RWPE1 (cell line): ENCODE data around the gene SIRT7.
A peak's percentile ranks its signal among the peaks of the same experiment; 100 is the strongest.

Source experiments
- CTCF ChIA-PET: fragments of 350-600 bp; sonication (Branson Sonifier 250); formaldehyde crosslinking; extraction: SDS; loops from one replicate; lab custom pipeline; 2021; lab: Yijun Ruan, JAX
- POLR2A ChIA-PET: fragments of 400-600 bp; formaldehyde crosslinking; extraction: SDS; loops from one replicate; lab custom pipeline; 2020; ENCODE audit warnings: antibody characterized with exemption; ENCODE audit not compliant: low non-redundant PET; lab: Yijun Ruan, JAX
- DNase-seq: peaks from one replicate; pipeline ENCODE4 v3.0.0; 2012; ENCODE audit warnings: low spot score
- H3K27ac ChIP-seq: fragments of 450-650 bp; 2 replicates; pipeline ENCODE4 v1.5.1; 2017
- TF ChIP-seq, protein P1 (sequence below): fragments of 450-650 bp; conservative IDR thresholded peaks from 2 replicates; pipeline ENCODE4 v1.5.1; 2017; ENCODE audit warnings: low read depth, mild to moderate bottlenecking

SIRT7 gene

GRCh38 chr17:81865358-81865732 lies 52.6 kb downstream of the SIRT7 start:
- TF ChIP-seq, protein P1, sequence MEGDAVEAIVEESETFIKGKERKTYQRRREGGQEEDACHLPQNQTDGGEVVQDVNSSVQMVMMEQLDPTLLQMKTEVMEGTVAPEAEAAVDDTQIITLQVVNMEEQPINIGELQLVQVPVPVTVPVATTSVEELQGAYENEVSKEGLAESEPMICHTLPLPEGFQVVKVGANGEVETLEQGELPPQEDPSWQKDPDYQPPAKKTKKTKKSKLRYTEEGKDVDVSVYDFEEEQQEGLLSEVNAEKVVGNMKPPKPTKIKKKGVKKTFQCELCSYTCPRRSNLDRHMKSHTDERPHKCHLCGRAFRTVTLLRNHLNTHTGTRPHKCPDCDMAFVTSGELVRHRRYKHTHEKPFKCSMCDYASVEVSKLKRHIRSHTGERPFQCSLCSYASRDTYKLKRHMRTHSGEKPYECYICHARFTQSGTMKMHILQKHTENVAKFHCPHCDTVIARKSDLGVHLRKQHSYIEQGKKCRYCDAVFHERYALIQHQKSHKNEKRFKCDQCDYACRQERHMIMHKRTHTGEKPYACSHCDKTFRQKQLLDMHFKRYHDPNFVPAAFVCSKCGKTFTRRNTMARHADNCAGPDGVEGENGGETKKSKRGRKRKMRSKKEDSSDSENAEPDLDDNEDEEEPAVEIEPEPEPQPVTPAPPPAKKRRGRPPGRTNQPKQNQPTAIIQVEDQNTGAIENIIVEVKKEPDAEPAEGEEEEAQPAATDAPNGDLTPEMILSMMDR = no peak
- ChIA-PET POLR2A (no interaction called here), CTCF (interaction anchor here (0.5 to 0.7 kb wide), 2 partner anchors 38 to 143 kb away, joined by 3 to 5 read pairs; no protein-coding TSS in a partner anchor)
- no peak for DNase-seq
- H3K27ac ChIP-seq = peak overlapping the region; percentile 97

- no peak for DNase-seq
- ChIA-PET POLR2A (no interaction called here), CTCF (interaction anchor here (0.7 kb wide), 1 partner anchor 1698 kb away, joined by 3 read pairs; no protein-coding TSS in a partner anchor)
- TF ChIP-seq, protein P1 = no peak
- H3K27ac ChIP-seq = peak overlapping the region; percentile 97
These were observed 53.9 kb downstream of the SIRT7 start for GRCh38 chr17:81863833-81864768.

- DNase-seq = no peak
- H3K27ac ChIP-seq = peak overlapping the region; percentile 97
- CTCF ChIA-PET = interaction anchor here (0.7 kb wide), 1 partner anchor 1697 kb away, joined by 3 read pairs; no protein-coding TSS in a partner anchor
- TF ChIP-seq, protein P1 = no peak
- POLR2A ChIA-PET = no interaction called here
These were observed 54.8 kb downstream of the SIRT7 start for GRCh38 chr17:81863123-81863675.
